Right atrium auricular region (tissue), 2 donors: ENCODE data around the gene ITPR1. TPM values are rescaled to one million over a fixed set of nuclear protein-coding genes. Genes with fewer than 3 reads are reported as not detected.

Experiments
- DNase-seq: peaks from one replicate; pipeline ENCODE4 v3.0.0-alpha.2; 2019; ENCODE audit warnings: low spot score
- H3K27ac ChIP-seq, 2 donors: fragments of 200-600 bp; sonication (generic); 1 replicate in 1 of 2; 2 replicates in 1 of 2; pipeline ENCODE4 v1.5.1; 2016 to 2019
- H3K27me3 ChIP-seq, 2 donors: fragments of 200-600 bp; sonication (generic); one replicate each; pipeline versions ENCODE4 v1.5.1 to v1.6.0; 2017 to 2019
- H3K36me3 ChIP-seq: fragments of 200-600 bp; sonication (generic); one replicate; pipeline ENCODE4 v1.5.1; 2016
- H3K4me1 ChIP-seq, 2 donors: fragments of 200-600 bp; sonication (generic); one replicate each; pipeline versions ENCODE4 v1.5.1 to v1.6.0; 2017 to 2019
- H3K4me3 ChIP-seq, 2 donors: fragments of 200-600 bp; sonication (generic); 1 replicate in 1 of 2; 2 replicates in 1 of 2; pipeline ENCODE4 v1.5.1; 2017 to 2019; ENCODE audit warnings: mild to moderate bottlenecking in 1 of 2, moderate library complexity in 1 of 2
- H3K9me3 ChIP-seq, 2 donors: fragments of 200-600 bp; sonication (generic); one replicate each; pipeline ENCODE4 v1.5.1; 2019
- CTCF ChIP-seq, 2 donors: fragments of 200-600 bp; sonication (generic); IDR thresholded peaks; one replicate each; pipeline ENCODE4 v1.5.1; 2019; ENCODE audit warnings: antibody characterized with exemption in 2 of 2
- total RNA-seq, 2 donors: library from RNA; depleted of rRNA; stranded (reverse); fragments of >200 nt; gene quantifications; one replicate each; pipeline ENCODE4 v1.1.0, GENCODE V29; 2016

The ITPR1 gene
- total RNA-seq, 2 donors from 2014 or later: 36.7 to 42.5 TPM

GRCh38 chr3:4853749-4854140 lies 360.6 kb downstream of the ITPR1 start:
- Histone ChIP-seq H3K4me1 (peaks cover 0 to 6% of the 10 kb centered on the region in 2 donors), H3K4me3 (no peak overlapping the region), H3K36me3 (no peaks in the 10 kb centered on the region), H3K27me3 (no peaks in the 10 kb centered on the region), H3K9me3 (no peaks in the 10 kb centered on the region), H3K27ac (no peak overlapping the region)
- TF ChIP-seq CTCF (IDR thresholded peaks at IDR 0.05): no peak
- DNase-seq: no peak

DNA sequence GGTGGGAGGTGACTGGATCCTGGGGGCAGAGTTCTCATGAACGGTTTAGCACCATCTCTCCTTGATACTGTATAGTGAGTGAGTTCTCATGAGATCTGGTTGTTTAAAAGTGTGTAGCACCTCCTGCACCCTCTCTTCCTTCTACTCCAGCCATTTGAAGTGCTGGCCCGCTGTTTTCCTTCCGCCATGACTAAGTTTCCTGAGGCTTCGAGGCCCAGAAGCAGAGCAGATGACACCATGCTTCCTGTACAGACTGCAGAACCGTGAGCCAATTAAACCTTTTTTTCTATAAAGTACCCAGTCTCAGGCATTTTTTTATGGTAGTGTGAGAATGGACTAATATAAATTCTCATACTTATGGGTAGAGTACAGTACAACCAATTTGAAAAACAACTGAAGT lies 362.5 kb downstream of the ITPR1 start:
- Histone ChIP-seq H3K27me3 (no peaks in the 10 kb centered on the region), H3K4me3 (no peak overlapping the region), H3K27ac (no peak overlapping the region), H3K9me3 (peaks cover 0 to 2% of the 10 kb centered on the region in 2 donors), H3K4me1 (peaks cover 0 to 3% of the 10 kb centered on the region in 2 donors), H3K36me3 (no peaks in the 10 kb centered on the region)
- DNase-seq: no peak
- TF ChIP-seq CTCF (IDR thresholded peaks at IDR 0.05): no peak

- peaks cover 0 to 3% of the 10 kb centered on the region in 2 donors for H3K4me1 ChIP-seq
- H3K9me3 ChIP-seq: peaks cover 0 to 6% of the 10 kb centered on the region in 2 donors
- TF ChIP-seq CTCF (IDR thresholded peaks at IDR 0.05): no peak
- no peak overlapping the region for H3K27ac ChIP-seq
- H3K27me3 ChIP-seq: no peaks in the 10 kb centered on the region
- no peak for DNase-seq
- no peak overlapping the region for H3K4me3 ChIP-seq
- no peaks in the 10 kb centered on the region for H3K36me3 ChIP-seq
Observed at GRCh38 chr3:4856136-4856535, 363.0 kb downstream of the ITPR1 start.

DNA sequence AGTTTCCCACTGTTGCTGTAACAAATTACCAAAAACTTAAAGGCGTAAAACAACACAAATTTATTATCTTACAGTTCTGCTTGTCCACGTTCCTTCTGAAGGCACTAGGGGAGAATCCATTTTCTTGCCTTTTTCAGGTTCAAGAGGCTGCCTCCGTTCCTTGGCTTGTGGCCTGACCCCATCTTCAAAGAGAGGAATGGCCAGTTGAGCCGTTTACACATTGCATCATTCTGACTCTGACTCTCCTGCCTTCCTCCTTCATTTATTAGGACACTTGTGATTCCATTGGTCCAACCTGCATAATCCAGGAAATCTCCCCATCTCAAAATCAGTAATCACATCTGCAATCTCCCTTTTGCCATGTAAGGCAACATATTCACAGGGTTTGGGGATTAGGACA lies 363.4 kb downstream of the ITPR1 start:
- no peak for TF ChIP-seq CTCF (IDR thresholded peaks at IDR 0.05)
- DNase-seq: no peak
- Histone ChIP-seq H3K4me1 (peaks cover 0 to 3% of the 10 kb centered on the region in 2 donors), H3K27me3 (no peaks in the 10 kb centered on the region), H3K4me3 (no peak overlapping the region), H3K36me3 (no peaks in the 10 kb centered on the region), H3K9me3 (peaks cover 0 to 8% of the 10 kb centered on the region in 2 donors), H3K27ac (no peak overlapping the region)

GRCh38 chr3:4856986-4857385 lies 363.8 kb downstream of the ITPR1 start:
- no peak for TF ChIP-seq CTCF (IDR thresholded peaks at IDR 0.05)

DNA sequence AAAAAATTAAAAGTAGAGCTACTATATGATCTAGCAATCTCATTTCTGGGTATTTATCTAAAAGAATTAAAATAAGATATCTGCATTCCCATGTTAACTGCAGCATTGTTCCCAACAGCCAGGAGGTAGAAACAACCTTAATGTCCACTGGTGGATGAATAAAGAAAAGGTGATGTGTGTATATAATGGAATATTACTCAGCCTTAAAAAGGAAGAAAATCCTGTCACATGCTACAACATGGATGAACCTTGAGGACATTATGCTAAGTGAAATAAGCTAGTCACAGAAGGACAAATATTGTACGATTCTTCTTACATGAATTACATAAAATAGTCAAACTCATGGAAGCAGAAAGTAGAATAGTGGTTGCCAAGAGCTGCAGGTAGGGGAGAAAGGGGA lies 366.6 kb downstream of the ITPR1 start:
- DNase-seq: no peak
- Histone ChIP-seq H3K4me1 (no peaks in the 10 kb centered on the region), H3K27ac (no peak overlapping the region), H3K36me3 (no peaks in the 10 kb centered on the region), H3K27me3 (no peaks in the 10 kb centered on the region), H3K4me3 (no peak overlapping the region), H3K9me3 (peaks cover 0 to 19% of the 10 kb centered on the region in 2 donors)
- TF ChIP-seq CTCF (IDR thresholded peaks at IDR 0.05): no peak

More at GRCh38 chr3:4856986-4857385, 363.8 kb downstream of the ITPR1 start:
- DNase-seq: no peak
- no peak overlapping the region for H3K4me3 ChIP-seq
- peaks cover 0 to 3% of the 10 kb centered on the region in 2 donors for H3K4me1 ChIP-seq
- H3K9me3 ChIP-seq: peaks cover 0 to 13% of the 10 kb centered on the region in 2 donors
- H3K27me3 ChIP-seq: no peaks in the 10 kb centered on the region
- no peak overlapping the region for H3K27ac ChIP-seq
- no peaks in the 10 kb centered on the region for H3K36me3 ChIP-seq
